Kidney (tissue), 14 donors: ENCODE data around the gene NUDT5. TPM values are rescaled to one million over a fixed set of nuclear protein-coding genes. Genes with fewer than 3 reads are reported as not detected.

ENCODE experiments used
- DNase-seq, 5 donors: peaks; one replicate each; pipeline ENCODE4 v3.0.0-alpha.2; 2013 to 2020
- FAIRE-seq: peaks from 2 replicates; lab custom pipeline; 2012; peaks lifted over from hg19 to GRCh38; lab: Jason Lieb, UNC
- H3K27ac ChIP-seq, 2 donors: one replicate each; pipeline ENCODE4 v1.7.0; 2013; ENCODE audit warnings: low read depth in 2 of 2, low read length in 2 of 2, inconsistent platforms in 1 of 2
- H3K27me3 ChIP-seq: one replicate; pipeline ENCODE4 v1.7.1; 2013; ENCODE audit warnings: low read length, inconsistent platforms; ENCODE audit not compliant: control insufficient read depth, insufficient read depth
- H3K36me3 ChIP-seq, 3 donors: one replicate each; pipeline versions ENCODE4 v1.7.0 to v1.7.1; 2013; ENCODE audit warnings: low read length in 3 of 3, control low read depth in 1 of 3, inconsistent platforms in 1 of 3; ENCODE audit not compliant: insufficient read depth in 3 of 3, control insufficient read depth in 2 of 3
- H3K4me1 ChIP-seq, 3 donors: one replicate each; pipeline versions ENCODE4 v1.7.0 to v1.7.1; 2013; ENCODE audit warnings: low read length in 3 of 3, inconsistent platforms in 1 of 3, low read depth in 1 of 3; ENCODE audit not compliant: control insufficient read depth in 2 of 3, insufficient read depth in 2 of 3
- H3K4me3 ChIP-seq, 3 donors: one replicate each; pipeline versions ENCODE4 v1.7.0 to v1.8.1; 2013; ENCODE audit warnings: low read length in 3 of 3, control low read depth in 1 of 3, inconsistent platforms in 1 of 3
- H3K9ac ChIP-seq, 3 donors: one replicate each; pipeline versions ENCODE4 v1.7.0 to v1.7.1; 2013; ENCODE audit warnings: low read length in 3 of 3, control low read depth in 1 of 3, inconsistent platforms in 1 of 3
- H3K9me3 ChIP-seq, 3 donors: one replicate each; pipeline versions ENCODE4 v1.7.0 to v1.7.1; 2013; ENCODE audit warnings: low read length in 3 of 3, control low read depth in 1 of 3, inconsistent platforms in 1 of 3; ENCODE audit not compliant: control insufficient read depth in 2 of 3, insufficient read depth in 1 of 3
- CTCF ChIP-seq: IDR thresholded peaks from 3 replicates; pipeline ENCODE4 v1.5.1; 2012; ENCODE audit warnings: mild to moderate bottlenecking, moderate library complexity, borderline replicate concordance; ENCODE audit not compliant: insufficient read depth; ENCODE audit errors: extremely low read depth
- intact Hi-C: fragments of 100-400 bp; cut with DNase I; formaldehyde crosslinking; loops from one replicate; pipeline ENCODE4 v1.11.1; 2022
- polyA plus RNA-seq: library from polyadenylated mRNA; stranded (reverse); fragments of 350-450 nt; fragmentation: Illumina TruSeq; extraction: RNeasy Lipid Tissue Mini Kit (QIAGEN cat#74804); gene quantifications from one replicate; pipeline ENCODE4 v1.2.3, GENCODE V29; 2014; ENCODE audit warnings: low read depth, low replicate concordance; ENCODE audit not compliant: insufficient read depth
- total RNA-seq: library from RNA; stranded (reverse); fragmentation: NEBNext Ultra II Directional; extraction: Animal tissue kit (Norgen Biotek cat#: 25700); gene quantifications from one replicate; pipeline ENCODE4 v1.2.1, GENCODE V29; 2021
- donor health status: control.
- donor health status: control.
- donor health status: control.
- donor health status: control.
- donor health status: control.
- donor health status: DM: yes; HTN: yes; CAD: no.
- donor health status: Normal renal cell carcinoma (clear cell type).

Gene NUDT5
- total and polyA plus RNA-seq, 2 donors from 2014 or later, result 48.3 to 78.2 TPM

- no peak for FAIRE-seq
- no peak for TF ChIP-seq CTCF
- intact Hi-C loops, result no loop called here
Observed at GRCh38 chr10:12187321-12187905, 8.3 kb downstream of the NUDT5 start.

DNA sequence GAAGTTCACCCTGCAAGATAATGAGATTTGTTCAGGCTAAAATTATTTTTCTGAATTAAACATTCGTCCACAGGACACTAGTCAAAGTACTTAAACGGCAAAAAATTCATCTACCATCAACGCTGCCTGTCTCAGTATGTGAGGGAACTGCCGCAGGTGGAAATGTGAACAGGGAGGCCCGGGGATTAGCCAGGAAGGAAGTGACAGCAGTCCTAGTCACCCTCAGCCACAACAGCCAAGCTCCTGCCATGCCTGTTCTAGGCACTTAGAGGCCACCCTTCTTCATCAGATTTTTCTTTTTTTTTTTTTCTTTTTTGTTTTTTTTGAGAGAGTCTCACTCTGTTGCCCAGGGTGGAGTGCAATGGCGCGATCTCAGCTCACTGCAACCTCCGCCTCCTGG lies 9.4 kb downstream of the NUDT5 start:
- no peak overlapping the region for H3K9ac ChIP-seq
- intact Hi-C loops, result no loop called here
- FAIRE-seq (no peak), DNase-seq (no peak)
- H3K27me3 ChIP-seq, result no peaks in the 10 kb centered on the region
- H3K4me3 ChIP-seq, result no peak overlapping the region
- TF ChIP-seq CTCF, result no peak
- no peaks in the 10 kb centered on the region for H3K4me1 ChIP-seq
- no peaks in the 10 kb centered on the region for H3K9me3 ChIP-seq
- H3K27ac ChIP-seq, result no peak overlapping the region
- H3K36me3 ChIP-seq, result peaks cover 4 to 13% (median 7%) of the 10 kb centered on the region in 3 donors

More at GRCh38 chr10:12187321-12187905, 8.3 kb downstream of the NUDT5 start:
- no peaks in the 10 kb centered on the region for H3K4me1 ChIP-seq
- no peak overlapping the region for H3K4me3 ChIP-seq
- H3K9me3 ChIP-seq, result no peaks in the 10 kb centered on the region
- no peak for DNase-seq
- peaks cover 4 to 13% (median 7%) of the 10 kb centered on the region in 3 donors for H3K36me3 ChIP-seq
- H3K27ac ChIP-seq, result no peak overlapping the region
- H3K27me3 ChIP-seq, result no peaks in the 10 kb centered on the region
- no peak overlapping the region for H3K9ac ChIP-seq

- peaks cover 4 to 18% (median 11%) of the 10 kb centered on the region in 3 donors for H3K36me3 ChIP-seq
- DNase-seq (no peak), FAIRE-seq (no peak)
- no peak overlapping the region for H3K27ac ChIP-seq
- intact Hi-C loops, result no loop called here
- H3K9me3 ChIP-seq, result no peaks in the 10 kb centered on the region
- no peak for TF ChIP-seq CTCF
- no peaks in the 10 kb centered on the region for H3K27me3 ChIP-seq
- no peak overlapping the region for H3K9ac ChIP-seq
- H3K4me3 ChIP-seq, result no peak overlapping the region
- H3K4me1 ChIP-seq, result no peaks in the 10 kb centered on the region
Observed at GRCh38 chr10:12184165-12184564, 11.5 kb downstream of the NUDT5 start.
